Right lobe of liver (tissue), 6 donors: Measurements from ENCODE around the gene PDIA4. TPM values are rescaled to one million over a fixed set of nuclear protein-coding genes. Genes with fewer than 3 reads are reported as not detected.

Experiments
- ATAC-seq, 4 donors: fragments of 200-7000 bp; cut with Tn5 transposase; one replicate each; pipeline ENCODE4 v1.9.1; 2020; ENCODE audit warnings: mild to moderate bottlenecking in 4 of 4, moderate library complexity in 4 of 4
- DNase-seq, 3 donors: peaks; one replicate each; pipeline ENCODE4 v3.0.0-alpha.2; 2020
- H3K27ac ChIP-seq, 3 donors: fragments of 200-600 bp; one replicate each; pipeline ENCODE4 v1.8.0; 2022
- H3K27me3 ChIP-seq, 2 donors: fragments of 200-600 bp; one replicate each; pipeline ENCODE4 v1.8.0; 2022
- H3K36me3 ChIP-seq, 4 donors: fragments of 200-600 bp; sonication (generic) in 1 of 4; one replicate each; pipeline versions ENCODE4 v1.5.1 to v1.8.0; 2017 to 2022; ENCODE audit warnings: control low read depth in 1 of 4
- H3K4me1 ChIP-seq, 4 donors: fragments of 200-600 bp; sonication (generic) in 1 of 4; one replicate each; pipeline versions ENCODE4 v1.5.1 to v1.8.0; 2017 to 2022; ENCODE audit warnings: control low read depth in 1 of 4
- H3K4me3 ChIP-seq, 3 donors: fragments of 200-600 bp; one replicate each; pipeline ENCODE4 v1.8.0; 2022
- H3K9me3 ChIP-seq, 4 donors: fragments of 200-600 bp; sonication (generic) in 1 of 4; one replicate each; pipeline versions ENCODE4 v1.5.1 to v1.8.0; 2017 to 2022; ENCODE audit warnings: control low read depth in 1 of 4
- POLR2A ChIP-seq: fragments of 450-650 bp; IDR thresholded peaks from one replicate; pipeline ENCODE4 v1.6.1; 2017; ENCODE audit warnings: antibody characterized with exemption, mild to moderate bottlenecking
- WGBS: methylation state at CpG from one replicate; pipeline ENCODE4 v1.1.6; 2018; ENCODE audit warnings: low coverage, low lambda C conversion rate; ENCODE audit not compliant: insufficient coverage; ENCODE audit errors: missing lambda C conversion rate; 5-methylcytosine and 5-hydroxymethylcytosine counted together
- intact Hi-C, 2 donors: fragments of 100-400 bp; cut with DNase I; formaldehyde crosslinking; loops; one replicate each; pipeline versions ENCODE4 v1.11.2 to v1.14.1; 2022
- total RNA-seq, 6 experiments: library from RNA; depleted of rRNA in 2 of 6; stranded (reverse); fragments of >200 nt in 2 of 6; fragmentation: NEBNext Ultra II Directional in 3 of 6; extraction: Animal tissue kit (Norgen Biotek cat#: 25700) in 3 of 6; gene quantifications; one replicate each; pipeline versions ENCODE4 v1.1.0 to v1.2.4, GENCODE V29; 2016 to 2023
- TF ChIP-seq, protein P1 (sequence below), 4 donors: fragments of 200-600 bp in 3 of 4; fragments of 450-650 bp in 1 of 4; IDR thresholded peaks; one replicate each; pipeline versions ENCODE4 v1.5.1 to v1.8.0; 2016 to 2022; ENCODE audit warnings: antibody characterized with exemption in 4 of 4, mild to moderate bottlenecking in 2 of 4
- donor health status: DM: no; HTN: yes; CAD: no.
- donor health status: DM: no; HTN: no; CAD: no.
- donor health status: DM: no; HTN: no; CAD: no.
- donor health status: DM: no; HTN: yes; CAD: no.
- donor health status: DM: no; HTN: yes; CAD: no.

The PDIA4 gene
- total RNA-seq, 6 experiments from 2014 or later = 218 to 368 (median 272) TPM

DNA sequence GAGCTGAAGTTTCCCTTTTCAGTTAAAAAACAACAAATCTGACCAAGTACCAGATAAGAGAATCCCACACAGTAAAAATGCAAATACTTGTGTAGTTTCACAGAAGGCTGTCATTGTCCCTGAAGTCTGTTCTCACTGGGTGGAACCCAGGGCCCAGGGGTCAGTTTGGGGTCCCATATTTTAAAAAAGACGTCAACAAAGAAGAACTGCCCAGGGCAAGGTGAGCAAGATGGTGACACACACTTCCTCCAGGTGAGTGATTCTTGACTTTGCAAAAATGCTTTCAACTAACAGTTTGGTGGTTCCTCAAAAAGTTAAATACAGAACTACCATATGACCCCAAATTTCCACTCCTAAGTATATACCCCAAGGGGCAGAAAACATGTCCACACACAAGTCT is 36.8 kb downstream of the PDIA4 start:
- no peaks in the 10 kb centered on the region for H3K4me1 ChIP-seq
- TF ChIP-seq, protein P1, sequence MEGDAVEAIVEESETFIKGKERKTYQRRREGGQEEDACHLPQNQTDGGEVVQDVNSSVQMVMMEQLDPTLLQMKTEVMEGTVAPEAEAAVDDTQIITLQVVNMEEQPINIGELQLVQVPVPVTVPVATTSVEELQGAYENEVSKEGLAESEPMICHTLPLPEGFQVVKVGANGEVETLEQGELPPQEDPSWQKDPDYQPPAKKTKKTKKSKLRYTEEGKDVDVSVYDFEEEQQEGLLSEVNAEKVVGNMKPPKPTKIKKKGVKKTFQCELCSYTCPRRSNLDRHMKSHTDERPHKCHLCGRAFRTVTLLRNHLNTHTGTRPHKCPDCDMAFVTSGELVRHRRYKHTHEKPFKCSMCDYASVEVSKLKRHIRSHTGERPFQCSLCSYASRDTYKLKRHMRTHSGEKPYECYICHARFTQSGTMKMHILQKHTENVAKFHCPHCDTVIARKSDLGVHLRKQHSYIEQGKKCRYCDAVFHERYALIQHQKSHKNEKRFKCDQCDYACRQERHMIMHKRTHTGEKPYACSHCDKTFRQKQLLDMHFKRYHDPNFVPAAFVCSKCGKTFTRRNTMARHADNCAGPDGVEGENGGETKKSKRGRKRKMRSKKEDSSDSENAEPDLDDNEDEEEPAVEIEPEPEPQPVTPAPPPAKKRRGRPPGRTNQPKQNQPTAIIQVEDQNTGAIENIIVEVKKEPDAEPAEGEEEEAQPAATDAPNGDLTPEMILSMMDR (IDR thresholded peaks at IDR 0.05) = no peak
- TF ChIP-seq POLR2A = no peak
- intact Hi-C loops = no loop called here
- H3K27ac ChIP-seq = no peak overlapping the region
- H3K36me3 ChIP-seq = no peaks in the 10 kb centered on the region
- H3K9me3 ChIP-seq = no peaks in the 10 kb centered on the region
- no peak for ATAC-seq
- WGBS = 0% methylated on average over 1 of the region's 1 CpG
- no peak overlapping the region for H3K4me3 ChIP-seq
- no peaks in the 10 kb centered on the region for H3K27me3 ChIP-seq
- no peak for DNase-seq

DNA sequence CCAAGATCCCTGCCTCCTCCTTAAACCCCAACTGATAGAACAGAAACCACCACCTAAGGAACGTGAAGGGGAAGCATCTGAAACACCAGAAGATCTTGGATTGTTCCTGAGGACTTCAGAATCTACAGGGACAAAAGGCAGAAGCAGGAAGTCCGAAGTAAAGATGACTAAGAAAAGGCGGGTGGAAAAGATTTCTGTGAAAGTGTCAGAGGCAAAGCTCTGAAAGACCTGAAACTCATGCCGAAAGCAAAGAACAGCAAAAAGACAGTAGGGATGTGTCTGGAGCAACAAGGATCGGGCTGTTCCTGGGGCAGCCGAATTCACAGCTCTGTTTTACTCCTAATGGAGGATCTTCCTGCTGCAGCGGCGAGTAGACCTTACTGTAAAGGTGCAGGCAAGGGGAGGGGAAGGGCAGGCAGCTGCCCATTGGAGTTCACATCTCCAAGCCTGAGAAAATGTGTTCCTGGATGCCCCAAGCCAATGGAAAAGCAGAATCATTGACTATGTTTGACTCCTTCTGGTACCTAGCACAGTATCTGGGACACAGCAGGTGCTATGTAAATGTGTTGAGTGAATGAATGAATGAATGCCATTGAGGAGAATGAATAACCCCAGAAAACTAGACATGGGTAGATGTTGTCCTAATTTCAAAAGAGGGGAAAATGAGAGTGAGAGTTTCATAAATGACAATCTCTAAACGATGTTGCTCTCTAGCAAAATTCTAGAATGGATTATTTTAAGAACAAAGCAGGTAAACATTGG is 40.4 kb downstream of the PDIA4 start:
- H3K27ac ChIP-seq = peak overlapping the region; percentile 43 to 73 (median 51)
- H3K4me1 ChIP-seq = peaks cover 0 to 8% (median 3%) of the 10 kb centered on the region in 4 donors
- 6% methylated on average over 9 of the region's 9 CpGs for WGBS
- ATAC-seq (peak; percentile 19 to 25 (median 22)), DNase-seq (peak in 1 of 3 donors; percentile 54)
- no peaks in the 10 kb centered on the region for H3K9me3 ChIP-seq
- no peak for TF ChIP-seq POLR2A
- TF ChIP-seq, protein P1 (IDR thresholded peaks at IDR 0.05) = no peak
- H3K36me3 ChIP-seq = no peaks in the 10 kb centered on the region
- intact Hi-C loops = no loop called here
- peak overlapping the region; percentile 58 to 61 (median 61) for H3K4me3 ChIP-seq
- H3K27me3 ChIP-seq = no peaks in the 10 kb centered on the region

DNA sequence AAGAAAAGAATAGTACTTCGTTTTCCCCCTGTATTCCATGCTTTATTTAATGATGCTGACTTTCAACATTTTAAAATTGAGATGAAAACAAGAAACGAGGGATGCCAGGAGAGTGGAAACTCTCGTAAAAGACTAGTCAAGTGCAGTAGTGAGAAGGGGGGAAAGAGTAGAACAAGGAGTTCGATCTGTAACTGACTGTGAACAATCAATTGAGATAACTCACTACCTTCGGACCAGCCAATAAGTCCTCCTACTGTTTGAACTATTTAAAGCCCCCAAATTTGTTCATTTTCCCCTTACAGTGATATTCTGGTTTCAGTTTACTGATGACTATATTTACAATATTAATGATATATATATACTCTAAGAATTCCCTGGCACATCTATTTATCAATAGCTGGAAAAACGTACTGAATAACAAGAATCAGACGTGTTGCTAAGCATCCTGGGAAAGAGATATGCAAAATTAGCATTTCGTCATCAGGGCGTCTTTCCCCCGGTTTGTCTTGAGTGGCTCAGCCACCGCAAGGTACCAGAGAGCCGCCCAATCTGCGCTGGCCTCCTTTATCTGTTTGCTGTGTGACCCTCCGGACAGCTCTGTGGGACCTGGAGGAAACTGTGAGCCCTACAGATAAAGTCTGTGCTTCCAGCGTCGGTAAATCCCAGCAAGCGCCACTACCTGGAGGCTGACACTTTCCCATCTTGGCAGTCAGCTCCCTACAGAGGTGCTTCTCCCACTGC is 41.1 kb downstream of the PDIA4 start:
- intact Hi-C loops = no loop called here

DNA sequence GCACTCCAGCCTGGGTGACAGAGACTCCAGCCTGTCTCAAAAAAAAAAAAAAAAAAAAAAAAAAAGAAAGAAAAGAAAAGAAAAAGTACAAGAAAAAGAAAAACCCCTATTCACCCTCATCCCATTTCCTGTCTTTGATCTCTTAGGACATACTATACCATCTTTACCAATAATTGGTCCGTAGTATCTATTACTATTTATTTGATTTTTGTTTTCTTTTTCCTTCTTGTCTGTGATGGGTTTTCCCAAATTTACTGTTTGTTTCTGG is 41.6 kb downstream of the PDIA4 start:
- WGBS = 32% methylated on average over 1 of the region's 1 CpG
- DNase-seq = no peak
- peaks cover 0 to 16% (median 3%) of the 10 kb centered on the region in 4 donors for H3K4me1 ChIP-seq
- H3K27ac ChIP-seq = no peak overlapping the region
- no peak for ATAC-seq
- no peaks in the 10 kb centered on the region for H3K9me3 ChIP-seq
- no peaks in the 10 kb centered on the region for H3K36me3 ChIP-seq
- intact Hi-C loops = no loop called here
- no peaks in the 10 kb centered on the region for H3K27me3 ChIP-seq
- TF ChIP-seq, protein P1 (IDR thresholded peaks at IDR 0.05) = no peak
- no peak for TF ChIP-seq POLR2A
- H3K4me3 ChIP-seq = no peak overlapping the region

More for the DNA sequence above, 41.1 kb downstream of the PDIA4 start:
- no peak for TF ChIP-seq POLR2A
- TF ChIP-seq, protein P1 (IDR thresholded peaks at IDR 0.05) = no peak
- DNase-seq = peak; percentile 81 to 82 (median 82)
- ATAC-seq = peak; percentile 92 to 95 (median 94)
- 0% methylated on average over 14 of the region's 17 CpGs for WGBS
- no peaks in the 10 kb centered on the region for H3K27me3 ChIP-seq
- H3K27ac ChIP-seq = peak overlapping the region; percentile 43 to 73 (median 51)
- H3K9me3 ChIP-seq = no peaks in the 10 kb centered on the region
- peak overlapping the region; percentile 58 to 61 (median 61) for H3K4me3 ChIP-seq
- peaks cover 0 to 15% (median 3%) of the 10 kb centered on the region in 4 donors for H3K4me1 ChIP-seq
- H3K36me3 ChIP-seq = no peaks in the 10 kb centered on the region
